H7 (cell line): ENCODE measurements around the gene ANKMY1. TPM values are rescaled to one million over a fixed set of nuclear protein-coding genes. Genes with fewer than 3 reads are reported as not detected.
A peak's percentile ranks its signal among the peaks of the same experiment; 100 is the strongest.

ENCODE experiments used
- DNase-seq: peaks from one replicate; pipeline ENCODE4 v3.0.0; 2012
- H3K27me3 ChIP-seq: 2 replicates; pipeline ENCODE4 v1.6.0; 2011; ENCODE audit warnings: mild to moderate bottlenecking, low read length; ENCODE audit not compliant: control insufficient read depth, insufficient read depth
- H3K36me3 ChIP-seq: replicated peaks from 2 replicates; pipeline ENCODE4 v1.5.1; 2011; ENCODE audit warnings: low read length; ENCODE audit not compliant: control insufficient read depth, insufficient read depth
- H3K4me3 ChIP-seq: 2 replicates; pipeline ENCODE4 v1.5.1; 2011; ENCODE audit warnings: low read depth, mild to moderate bottlenecking, control low read depth, low read length, moderate library complexity; ENCODE audit not compliant: insufficient read depth
- total RNA-seq: library from RNA; depleted of rRNA; stranded (reverse); fragments of >200 nt; shearing (Covaris generic); gene quantifications from 2 replicates; pipeline ENCODE4 v1.2.3, GENCODE V29; 2014

Gene ANKMY1
- total RNA-seq, 1 experiment from 2014 or later = 3.6 TPM

GRCh38 chr2:240578488-240578887 is 20.7 kb upstream of the ANKMY1 start:
- Histone ChIP-seq H3K4me3 (no peak overlapping the region), H3K36me3 (no peaks in the 10 kb centered on the region), H3K27me3 (no peaks in the 10 kb centered on the region)
- DNase-seq = no peak

- Histone ChIP-seq H3K36me3 (no peaks in the 10 kb centered on the region), H3K27me3 (no peaks in the 10 kb centered on the region), H3K4me3 (no peak overlapping the region)
- DNase-seq = no peak
Observed at GRCh38 chr2:240578110-240578450, 20.3 kb upstream of the ANKMY1 start.

- H3K27me3 ChIP-seq = no peaks in the 10 kb centered on the region
- no peak overlapping the region for H3K4me3 ChIP-seq
- no peaks in the 10 kb centered on the region for H3K36me3 ChIP-seq
- no peak for DNase-seq
Observed at GRCh38 chr2:240577281-240578109, 19.7 kb upstream of the ANKMY1 start.

GRCh38 chr2:240576436-240577205 is 18.8 kb upstream of the ANKMY1 start:
- no peak overlapping the region for H3K4me3 ChIP-seq
- no peaks in the 10 kb centered on the region for H3K36me3 ChIP-seq
- H3K27me3 ChIP-seq = no peaks in the 10 kb centered on the region
- no peak for DNase-seq

- DNase-seq = no peak
- H3K4me3 ChIP-seq = no peak overlapping the region
- H3K36me3 ChIP-seq = no peaks in the 10 kb centered on the region
- no peaks in the 10 kb centered on the region for H3K27me3 ChIP-seq
Observed at GRCh38 chr2:240576036-240576435, 18.2 kb upstream of the ANKMY1 start.

- no peaks in the 10 kb centered on the region for H3K36me3 ChIP-seq
- H3K27me3 ChIP-seq = no peaks in the 10 kb centered on the region
- no peak overlapping the region for H3K4me3 ChIP-seq
- no peak for DNase-seq
Observed at GRCh38 chr2:240575101-240575965, 17.5 kb upstream of the ANKMY1 start.

- Histone ChIP-seq H3K36me3 (no peaks in the 10 kb centered on the region), H3K4me3 (no peak overlapping the region), H3K27me3 (peaks cover 4% of the 10 kb centered on the region)
- DNase-seq = no peak
Observed at GRCh38 chr2:240574386-240575100, 16.8 kb upstream of the ANKMY1 start.

- Histone ChIP-seq H3K36me3 (no peaks in the 10 kb centered on the region), H3K4me3 (no peak overlapping the region), H3K27me3 (peaks cover 12% of the 10 kb centered on the region)
- DNase-seq = peak; percentile 48
Observed at GRCh38 chr2:240573516-240574385, 16.0 kb upstream of the ANKMY1 start.

- H3K36me3 ChIP-seq = no peaks in the 10 kb centered on the region
- peaks cover 12% of the 10 kb centered on the region for H3K27me3 ChIP-seq
- DNase-seq = no peak
- no peak overlapping the region for H3K4me3 ChIP-seq
Observed at GRCh38 chr2:240573071-240573515, 15.3 kb upstream of the ANKMY1 start.

GRCh38 chr2:240572141-240573031 is 14.6 kb upstream of the ANKMY1 start:
- peaks cover 19% of the 10 kb centered on the region for H3K27me3 ChIP-seq
- no peak overlapping the region for H3K4me3 ChIP-seq
- no peak for DNase-seq
- H3K36me3 ChIP-seq = no peaks in the 10 kb centered on the region

GRCh38 chr2:240571314-240571973 is 13.7 kb upstream of the ANKMY1 start:
- Histone ChIP-seq H3K27me3 (peaks cover 28% of the 10 kb centered on the region), H3K36me3 (no peaks in the 10 kb centered on the region), H3K4me3 (no peak overlapping the region)
- DNase-seq = peak; percentile 48
